Ishikawa (cell line): ENCODE data around the gene PPP1R13B.

ENCODE experiments used
- CEBPB ChIP-seq: IDR thresholded peaks from 2 replicates; pipeline ENCODE4 v1.6.1; 2012
- CREB1 ChIP-seq: IDR thresholded peaks from 2 replicates; pipeline ENCODE4 v1.6.1; 2012; ENCODE audit warnings: low read depth
- EP300 ChIP-seq: IDR thresholded peaks from 2 replicates; pipeline ENCODE4 v1.6.1; 2012; ENCODE audit warnings: borderline replicate concordance
- FOXM1 ChIP-seq: IDR thresholded peaks from 2 replicates; pipeline ENCODE4 v1.6.1; 2012; ENCODE audit warnings: low read depth, borderline replicate concordance
- NFIC ChIP-seq: IDR thresholded peaks from 2 replicates; pipeline ENCODE4 v1.6.1; 2012
- RAD21 ChIP-seq: IDR thresholded peaks from 2 replicates; pipeline ENCODE4 v1.6.1; 2012; ENCODE audit warnings: low read depth
- REST ChIP-seq: IDR thresholded peaks from 2 replicates; pipeline ENCODE4 v1.6.1; 2012; ENCODE audit warnings: low read depth, mild to moderate bottlenecking
- TAF1 ChIP-seq: IDR thresholded peaks from 2 replicates; pipeline ENCODE4 v1.6.1; 2012; ENCODE audit warnings: low read depth, mild to moderate bottlenecking
- TCF12 ChIP-seq: IDR thresholded peaks from 2 replicates; pipeline ENCODE4 v1.6.1; 2012; ENCODE audit warnings: low read depth
- TEAD4 ChIP-seq: IDR thresholded peaks from 2 replicates; pipeline ENCODE4 v1.6.1; 2012
- USF1 ChIP-seq: IDR thresholded peaks from 2 replicates; pipeline ENCODE4 v1.6.1; 2012
- YY1 ChIP-seq: IDR thresholded peaks from 2 replicates; pipeline ENCODE4 v1.6.1; 2012; ENCODE audit warnings: low read depth
- ZBTB7A ChIP-seq: IDR thresholded peaks from 2 replicates; pipeline ENCODE4 v1.6.1; 2012; ENCODE audit warnings: low read depth
- TF ChIP-seq, protein P1 (sequence below): IDR thresholded peaks from 2 replicates; pipeline ENCODE4 v1.6.1; 2012

DNA sequence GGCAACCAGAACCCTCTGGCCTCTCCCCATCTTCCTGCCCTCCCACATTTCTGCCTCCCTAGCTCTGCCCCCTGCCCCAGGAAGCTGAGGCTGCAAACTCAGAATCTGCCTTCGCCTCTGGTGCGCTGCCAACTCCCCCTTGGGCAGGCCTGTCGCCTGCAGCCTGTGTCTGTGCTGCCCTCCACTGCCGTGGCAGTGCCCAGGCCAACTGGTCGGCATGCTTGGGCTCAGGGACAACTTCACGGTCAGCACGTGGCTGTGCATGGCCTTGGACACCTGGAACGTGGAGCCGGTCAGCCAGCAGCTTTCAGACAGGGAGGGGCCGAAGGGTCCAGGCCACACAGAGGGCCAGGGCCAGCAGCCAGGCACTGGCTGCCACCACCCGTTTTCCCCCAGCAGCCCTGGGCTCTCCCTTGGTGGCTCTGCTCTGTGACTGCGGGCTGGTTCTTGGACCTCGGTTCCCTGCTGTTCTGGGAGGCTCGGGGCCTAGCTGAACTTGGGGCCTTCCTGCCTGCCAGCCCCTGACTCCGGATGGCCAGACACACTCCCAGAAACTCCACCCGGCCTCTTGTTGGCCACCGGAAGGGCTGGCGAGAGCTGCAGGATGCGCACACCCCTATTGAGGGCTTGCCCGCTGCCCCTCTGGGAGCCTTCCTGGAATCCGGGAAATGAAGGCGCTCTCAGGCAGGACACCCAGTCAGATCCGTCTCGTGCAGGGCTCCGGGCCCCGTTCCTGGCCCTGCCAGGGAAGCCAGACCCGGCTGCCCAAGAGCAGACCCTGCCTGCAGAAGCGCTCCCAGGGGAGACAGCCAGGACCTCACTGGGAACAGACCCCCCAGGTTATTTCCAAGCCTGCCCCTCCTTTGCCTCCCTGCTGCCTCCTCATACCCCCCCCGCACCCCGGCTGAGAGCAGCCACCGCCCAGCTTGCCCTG, 34.2 kb upstream of the PPP1R13B start:
- TF ChIP-seq ZBTB7A (no peak), TCF12 (no peak), CREB1 (no peak), TAF1 (no peak), FOXM1 (no peak), NFIC (no peak), EP300 (no peak), USF1 (no peak), REST (no peak), RAD21 (no peak), YY1 (no peak), TEAD4 (no peak), CEBPB (no peak)
- TF ChIP-seq, protein P1, sequence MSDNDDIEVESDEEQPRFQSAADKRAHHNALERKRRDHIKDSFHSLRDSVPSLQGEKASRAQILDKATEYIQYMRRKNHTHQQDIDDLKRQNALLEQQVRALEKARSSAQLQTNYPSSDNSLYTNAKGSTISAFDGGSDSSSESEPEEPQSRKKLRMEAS, result no peak
